Mucosa of stomach (tissue), 1 donor: ENCODE results near the gene DNAJB8.

Experiments used
- H3K27me3 ChIP-seq: one replicate; pipeline ENCODE4 v1.7.0; 2013; ENCODE audit warnings: mild to moderate bottlenecking, low read length; ENCODE audit not compliant: control insufficient read depth, insufficient read depth
- H3K36me3 ChIP-seq: one replicate; pipeline ENCODE4 v1.7.0; 2013; ENCODE audit warnings: low read length; ENCODE audit not compliant: control insufficient read depth, insufficient read depth
- H3K4me1 ChIP-seq: one replicate; pipeline ENCODE4 v1.7.0; 2013; ENCODE audit warnings: mild to moderate bottlenecking, low read length; ENCODE audit not compliant: control insufficient read depth, insufficient read depth
- H3K4me3 ChIP-seq: one replicate; pipeline ENCODE4 v1.7.0; 2013; ENCODE audit warnings: low read length
- H3K9ac ChIP-seq: one replicate; pipeline ENCODE4 v1.7.0; 2013; ENCODE audit warnings: mild to moderate bottlenecking, low read length, moderate library complexity
- H3K9me3 ChIP-seq: one replicate; pipeline ENCODE4 v1.7.0; 2013; ENCODE audit warnings: mild to moderate bottlenecking, low read length, moderate library complexity; ENCODE audit not compliant: control insufficient read depth
- donor health status: Pancreatic carcinoma.

Gene DNAJB8

DNA sequence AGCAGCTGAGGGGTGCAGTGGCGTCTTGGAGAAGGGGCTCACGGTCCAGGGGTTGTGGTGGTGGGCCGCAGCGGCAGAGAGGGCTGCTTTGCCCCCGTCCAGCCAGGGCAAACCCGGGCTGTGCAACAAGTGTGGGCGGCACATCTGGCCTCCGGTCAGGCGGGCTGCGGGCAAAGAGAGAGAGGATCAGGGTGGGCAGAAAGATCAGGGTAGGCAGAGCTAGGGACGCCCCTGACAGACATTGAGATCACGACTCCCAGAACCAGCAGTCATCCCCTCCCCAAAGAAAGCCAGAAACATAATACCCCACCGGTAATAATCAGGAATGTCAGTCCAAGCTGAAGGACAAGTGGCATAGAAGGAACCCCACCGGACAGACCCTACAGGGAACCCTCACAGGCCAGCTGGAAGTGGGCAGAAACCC, 19.5 kb upstream of the DNAJB8 start:
- H3K4me3 ChIP-seq = no peak overlapping the region
- no peaks in the 10 kb centered on the region for H3K36me3 ChIP-seq
- no peaks in the 10 kb centered on the region for H3K9me3 ChIP-seq
- peaks cover 100% of the 10 kb centered on the region for H3K27me3 ChIP-seq
- H3K4me1 ChIP-seq = peaks cover 44% of the 10 kb centered on the region
- H3K9ac ChIP-seq = no peak overlapping the region

DNA sequence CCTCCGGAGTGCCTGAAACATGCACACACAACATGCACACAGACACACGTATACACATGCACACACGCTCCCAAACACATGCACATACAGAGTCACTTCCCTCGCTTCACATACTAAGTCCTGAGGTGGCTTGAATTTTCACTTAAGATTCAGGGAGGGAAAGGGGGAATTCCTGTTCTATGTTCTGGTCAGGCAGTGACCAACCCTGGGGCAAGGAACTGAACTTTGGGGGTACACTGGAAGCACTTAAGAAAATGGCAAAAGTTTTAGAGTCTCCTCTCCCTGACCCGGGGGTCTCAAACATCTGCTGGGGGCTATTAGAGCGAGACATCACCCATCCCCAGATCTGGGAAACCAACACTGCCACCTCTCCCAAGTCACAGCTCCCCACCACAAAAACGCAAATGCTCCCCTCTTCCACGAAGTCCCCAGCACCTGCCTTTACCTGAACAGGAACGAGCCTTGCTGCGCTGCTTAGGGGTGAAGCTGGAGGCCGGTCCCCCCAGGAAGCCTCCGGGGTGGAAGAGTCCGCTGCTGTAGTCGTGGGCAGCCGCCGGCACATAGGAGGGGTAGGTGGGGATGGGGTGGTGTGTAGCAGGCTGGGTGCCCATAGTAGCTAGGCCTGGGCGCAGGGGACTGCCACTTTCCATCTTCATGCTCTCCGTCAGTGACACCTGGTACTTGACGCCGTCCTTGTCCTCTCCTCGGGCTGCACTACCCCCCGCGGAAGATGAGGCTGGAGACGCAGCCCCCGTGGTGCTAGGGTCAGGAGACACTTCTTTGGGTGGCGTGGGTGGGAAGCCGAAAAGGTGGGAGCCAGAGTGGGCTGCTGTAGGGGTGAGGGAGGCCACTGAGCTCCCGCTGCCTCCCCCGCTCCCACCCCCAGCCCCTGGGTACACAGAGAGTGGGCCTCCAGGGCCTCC, 18.9 kb upstream of the DNAJB8 start:
- Histone ChIP-seq H3K9ac (no peak overlapping the region), H3K36me3 (no peaks in the 10 kb centered on the region), H3K27me3 (peaks cover 100% of the 10 kb centered on the region), H3K9me3 (no peaks in the 10 kb centered on the region), H3K4me3 (no peak overlapping the region), H3K4me1 (peaks cover 42% of the 10 kb centered on the region)

DNA sequence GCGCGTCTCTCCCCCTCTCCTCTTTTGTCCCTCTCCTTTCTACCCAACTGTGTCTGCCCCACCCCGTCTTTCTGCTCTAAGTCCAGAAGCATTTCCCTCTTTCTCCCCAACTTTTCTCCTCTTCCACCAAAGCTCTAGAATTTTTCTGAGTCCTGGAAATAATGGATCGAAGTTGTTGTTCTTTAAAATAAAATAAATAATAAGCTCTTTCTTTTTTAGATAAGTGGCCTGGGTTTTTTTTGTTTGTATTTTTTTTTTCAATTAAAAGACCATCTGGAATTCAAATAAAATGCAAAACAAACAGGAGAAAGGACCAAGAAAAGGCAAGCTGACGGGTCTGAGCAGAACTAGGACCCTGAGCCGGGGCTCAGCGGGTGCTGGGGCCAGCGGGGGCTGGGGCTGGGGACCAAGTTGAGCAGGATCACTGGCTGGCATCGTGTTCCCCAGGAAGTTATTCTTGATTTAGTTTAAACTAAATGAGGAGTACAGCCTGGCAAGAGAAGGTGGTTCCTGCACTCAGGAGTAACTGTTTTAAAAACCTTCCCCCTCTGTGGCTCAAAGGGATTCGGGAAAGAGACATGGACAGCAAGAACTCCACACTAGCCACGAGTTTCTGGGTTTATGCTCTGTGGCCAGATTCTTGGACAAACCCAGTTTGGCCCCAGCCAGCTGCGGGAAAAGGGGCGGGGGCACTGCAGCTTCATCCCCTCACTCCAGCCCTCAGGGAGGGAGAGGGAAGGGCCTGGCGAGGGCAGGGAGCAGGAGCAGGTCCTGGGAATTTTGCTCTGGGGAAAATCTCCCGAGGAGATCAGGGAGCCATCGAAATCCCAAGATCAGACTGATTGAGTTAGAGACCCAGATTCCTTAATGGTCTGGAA, 18.0 kb upstream of the DNAJB8 start:
- no peaks in the 10 kb centered on the region for H3K9me3 ChIP-seq
- no peak overlapping the region for H3K9ac ChIP-seq
- no peaks in the 10 kb centered on the region for H3K36me3 ChIP-seq
- peaks cover 34% of the 10 kb centered on the region for H3K4me1 ChIP-seq
- H3K4me3 ChIP-seq = no peak overlapping the region
- H3K27me3 ChIP-seq = peaks cover 99% of the 10 kb centered on the region

DNA sequence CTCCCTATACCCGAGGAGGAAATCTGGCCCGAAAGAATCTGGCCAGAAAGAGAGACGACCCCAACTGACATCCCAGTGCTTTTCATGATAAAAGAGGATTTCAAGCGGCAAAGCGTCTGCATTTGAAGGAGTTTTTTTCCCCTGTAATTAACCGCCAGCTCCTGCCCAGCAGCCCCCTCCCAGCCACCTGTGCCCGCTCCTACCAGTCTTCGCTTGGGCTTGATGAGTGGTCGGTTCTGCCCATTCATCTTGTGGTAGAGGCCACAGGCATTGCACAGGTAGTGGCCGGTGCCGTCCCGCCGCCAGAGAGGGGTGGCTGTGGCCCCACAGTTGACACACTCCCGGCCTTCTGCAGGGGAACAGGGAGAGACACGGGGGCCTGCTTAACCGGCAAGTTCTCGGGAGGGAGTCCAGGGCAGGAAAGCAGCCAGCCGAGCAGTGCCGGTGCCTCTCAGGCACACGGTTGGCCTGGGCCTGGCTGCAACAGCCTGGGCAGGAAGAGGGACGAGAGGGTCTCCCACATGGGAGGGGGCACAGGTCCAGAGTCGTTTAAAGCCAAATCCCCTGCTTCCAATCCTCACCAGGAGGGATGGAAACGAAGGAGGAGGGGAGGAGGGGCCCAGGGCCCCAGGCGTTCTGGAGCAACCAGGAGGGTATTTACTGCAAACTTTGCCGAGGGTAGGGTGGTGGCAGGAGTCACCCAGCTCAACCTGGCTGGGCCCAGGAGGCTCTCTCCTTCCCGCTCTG, 17.1 kb upstream of the DNAJB8 start:
- Histone ChIP-seq H3K27me3 (peaks cover 96% of the 10 kb centered on the region), H3K4me1 (peaks cover 25% of the 10 kb centered on the region), H3K9ac (no peak overlapping the region), H3K9me3 (no peaks in the 10 kb centered on the region), H3K4me3 (no peak overlapping the region), H3K36me3 (no peaks in the 10 kb centered on the region)

DNA sequence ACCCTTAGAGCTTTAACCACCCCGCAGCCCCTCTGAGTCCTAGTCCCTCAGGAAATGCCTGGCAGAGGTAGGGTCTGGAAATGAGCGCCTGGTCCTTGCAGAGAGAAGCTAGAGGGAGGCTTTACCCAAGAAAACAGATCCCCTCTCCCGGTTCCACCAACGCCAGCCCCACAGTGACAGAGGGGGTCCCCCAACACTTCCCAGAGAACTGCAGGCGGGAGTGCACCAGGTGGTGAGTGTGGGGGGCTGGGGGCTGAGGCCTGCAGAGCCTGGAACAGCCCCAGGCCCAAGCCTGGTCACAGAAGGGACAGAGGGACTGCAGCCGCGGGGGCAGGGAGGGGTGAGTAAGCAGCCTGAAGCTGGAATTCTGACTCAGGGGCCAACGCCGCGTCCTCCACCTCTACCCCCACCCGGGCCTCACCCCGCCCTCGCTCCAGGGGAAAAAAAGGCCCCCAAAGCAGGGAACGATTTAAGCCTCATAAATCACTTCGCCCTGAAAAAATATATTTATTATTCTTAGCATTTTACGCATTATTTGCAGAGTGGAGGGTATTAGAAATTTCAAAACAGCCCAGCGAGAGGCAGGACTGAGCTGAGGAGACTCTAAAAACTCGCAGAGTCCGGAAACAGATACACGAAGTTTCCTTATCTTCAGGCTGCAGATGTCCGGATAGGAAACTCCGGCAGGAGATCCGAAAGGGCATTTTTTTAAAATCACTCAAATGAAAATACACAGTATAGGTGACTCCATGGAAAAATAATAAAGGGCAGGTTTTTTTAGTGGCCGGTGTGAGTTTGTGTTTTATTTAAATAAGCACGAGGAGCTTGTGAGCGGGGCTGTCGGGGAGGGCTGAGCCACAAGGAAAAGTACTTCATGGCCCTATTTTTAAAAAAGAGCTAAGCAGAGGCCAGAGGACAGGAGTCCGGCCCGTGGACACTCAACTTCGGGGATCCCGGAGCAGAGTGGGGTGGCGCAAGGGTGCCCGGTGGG, 16.3 kb upstream of the DNAJB8 start:
- no peak overlapping the region for H3K9ac ChIP-seq
- H3K27me3 ChIP-seq = peaks cover 91% of the 10 kb centered on the region
- H3K36me3 ChIP-seq = no peaks in the 10 kb centered on the region
- no peaks in the 10 kb centered on the region for H3K9me3 ChIP-seq
- H3K4me3 ChIP-seq = no peak overlapping the region
- H3K4me1 ChIP-seq = peaks cover 17% of the 10 kb centered on the region

DNA sequence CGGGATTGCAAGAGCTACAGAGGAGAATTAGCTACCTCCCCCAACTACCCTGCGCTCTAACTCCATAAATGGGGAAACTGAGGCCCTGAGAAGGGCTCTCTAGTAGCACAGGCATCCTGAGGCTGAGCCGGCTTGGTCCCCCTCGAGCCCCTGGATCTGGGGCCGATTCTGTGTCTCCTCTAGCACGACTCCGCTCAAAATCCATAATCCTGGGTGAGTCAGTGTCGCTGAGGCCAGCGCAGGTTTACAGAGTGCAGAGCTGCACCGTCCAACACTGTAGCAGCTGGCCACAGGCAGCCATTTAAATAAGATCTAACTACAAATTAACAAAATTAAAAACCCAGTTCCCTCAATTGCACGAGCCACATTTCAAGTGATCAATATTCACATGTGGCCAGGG, 15.5 kb upstream of the DNAJB8 start:
- Histone ChIP-seq H3K4me3 (no peak overlapping the region), H3K36me3 (no peaks in the 10 kb centered on the region), H3K9me3 (no peaks in the 10 kb centered on the region), H3K9ac (no peak overlapping the region), H3K4me1 (peaks cover 9% of the 10 kb centered on the region), H3K27me3 (peaks cover 88% of the 10 kb centered on the region)

DNA sequence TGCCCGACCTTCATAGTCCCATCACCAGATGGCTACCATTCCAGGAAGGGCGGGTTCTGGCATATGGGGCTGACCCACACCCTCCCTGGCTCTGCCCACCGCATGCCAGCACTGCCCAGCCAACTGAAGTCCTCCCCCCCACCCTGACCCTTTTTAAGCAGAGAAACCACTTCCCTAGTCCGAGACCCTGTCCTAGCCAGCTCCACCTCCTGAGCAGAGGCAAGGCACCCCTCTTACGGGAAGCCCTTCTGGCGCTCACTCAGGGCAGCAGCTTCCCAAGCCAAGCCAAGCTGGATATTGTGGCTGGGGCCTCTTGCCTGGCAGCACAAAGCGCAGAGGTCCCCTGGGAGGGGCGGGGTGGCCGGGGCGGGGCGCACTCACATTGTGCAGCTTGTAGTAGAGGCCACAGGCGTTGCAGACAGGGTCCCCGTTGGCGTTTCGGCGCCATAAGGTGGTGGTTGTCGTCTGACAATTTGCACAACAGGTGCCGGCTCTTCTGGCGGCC, 14.8 kb upstream of the DNAJB8 start:
- Histone ChIP-seq H3K27me3 (peaks cover 84% of the 10 kb centered on the region), H3K9ac (no peak overlapping the region), H3K4me1 (peaks cover 2% of the 10 kb centered on the region)

DNA sequence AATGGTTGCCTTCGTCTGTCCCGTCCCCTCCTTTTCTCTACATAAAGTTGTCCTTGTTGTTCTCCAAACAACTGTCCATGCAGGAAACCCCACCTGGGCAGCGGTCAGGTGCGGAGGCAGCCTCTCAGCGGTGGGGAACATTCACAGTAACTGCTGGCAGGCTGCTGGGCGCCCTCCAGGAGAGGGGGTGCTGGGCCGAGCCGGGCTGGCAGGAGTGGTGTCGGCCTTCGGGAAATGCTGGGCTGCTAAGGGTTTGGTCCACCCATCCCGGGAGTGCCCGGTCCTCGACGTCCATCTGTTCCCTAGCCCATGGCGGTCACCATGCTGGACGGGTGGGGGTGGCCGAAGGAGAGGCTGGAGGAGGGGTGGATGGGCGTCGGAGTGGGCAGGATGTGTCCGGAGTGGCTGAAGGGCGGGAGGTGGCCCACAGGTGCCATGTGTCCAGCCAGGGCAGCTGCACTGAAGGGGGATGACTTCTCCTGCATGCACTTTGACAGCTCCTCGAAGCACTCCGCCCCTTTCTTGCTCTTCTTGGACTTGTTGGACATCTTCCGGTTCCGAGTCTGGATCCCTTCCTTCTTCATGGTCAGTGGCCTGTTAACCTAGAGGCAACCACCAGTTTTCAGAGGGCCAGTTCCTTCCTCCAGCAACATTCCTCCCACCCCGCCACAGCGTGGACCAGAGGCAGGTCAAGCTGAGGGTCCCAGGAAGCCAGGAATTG, 14.2 kb upstream of the DNAJB8 start:
- no peaks in the 10 kb centered on the region for H3K36me3 ChIP-seq
- H3K4me3 ChIP-seq = no peak overlapping the region
- H3K27me3 ChIP-seq = peaks cover 77% of the 10 kb centered on the region
- no peaks in the 10 kb centered on the region for H3K9me3 ChIP-seq
- no peak overlapping the region for H3K9ac ChIP-seq
- H3K4me1 ChIP-seq = no peaks in the 10 kb centered on the region

More for the DNA sequence above, 14.8 kb upstream of the DNAJB8 start:
- H3K36me3 ChIP-seq = no peaks in the 10 kb centered on the region
- no peaks in the 10 kb centered on the region for H3K9me3 ChIP-seq
- no peak overlapping the region for H3K4me3 ChIP-seq

DNA sequence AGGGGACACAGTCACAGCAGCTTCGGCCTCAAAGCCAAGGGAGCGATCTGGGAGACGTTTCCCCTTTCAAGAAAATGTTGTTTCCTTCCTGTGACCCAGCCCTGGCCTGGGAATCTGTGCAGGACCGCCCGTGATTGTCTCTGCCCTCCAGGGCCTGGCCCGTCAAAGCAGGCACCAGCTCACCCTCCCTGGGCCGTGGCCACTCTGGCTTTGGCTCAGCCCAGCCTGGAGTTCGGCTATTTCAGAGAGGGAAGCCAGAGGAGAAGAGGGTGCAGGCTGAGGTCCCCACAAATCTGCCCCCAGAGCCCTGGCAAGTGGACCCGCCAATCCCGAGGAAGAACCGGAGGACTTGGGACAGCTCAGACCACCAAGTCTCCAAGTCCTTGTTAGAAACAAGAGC, 13.6 kb upstream of the DNAJB8 start:
- H3K4me3 ChIP-seq = no peak overlapping the region
- H3K36me3 ChIP-seq = no peaks in the 10 kb centered on the region
- H3K4me1 ChIP-seq = no peaks in the 10 kb centered on the region
- H3K9me3 ChIP-seq = no peaks in the 10 kb centered on the region
- H3K9ac ChIP-seq = no peak overlapping the region
- H3K27me3 ChIP-seq = peaks cover 72% of the 10 kb centered on the region

DNA sequence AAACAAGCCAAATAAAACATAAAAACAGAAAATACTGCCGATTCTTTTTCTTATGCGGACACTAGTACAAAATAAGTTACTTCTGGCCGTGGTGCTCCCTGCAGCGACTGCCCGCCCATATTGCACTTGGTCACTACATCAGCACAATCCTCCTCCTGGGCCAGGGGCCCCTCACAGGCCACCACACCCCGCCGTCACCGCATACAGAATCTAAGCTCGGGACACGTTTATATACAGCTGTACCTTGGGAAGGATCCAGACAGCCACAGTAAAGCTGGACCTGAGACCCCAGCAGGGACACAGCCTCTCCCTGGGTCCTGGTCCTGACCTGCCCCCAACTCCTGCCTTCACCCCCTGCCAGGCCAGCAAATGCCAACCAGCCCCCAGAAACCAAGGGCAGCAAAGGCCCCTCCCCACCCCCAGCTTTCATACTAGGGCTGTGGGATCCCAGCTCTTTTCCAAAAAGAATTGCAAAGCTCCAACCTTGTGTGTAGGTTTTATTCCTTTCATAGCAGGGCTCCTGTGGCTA, 12.9 kb upstream of the DNAJB8 start:
- no peaks in the 10 kb centered on the region for H3K9me3 ChIP-seq
- H3K36me3 ChIP-seq = no peaks in the 10 kb centered on the region
- H3K4me3 ChIP-seq = no peak overlapping the region
- no peaks in the 10 kb centered on the region for H3K4me1 ChIP-seq
- H3K9ac ChIP-seq = no peak overlapping the region
- peaks cover 65% of the 10 kb centered on the region for H3K27me3 ChIP-seq
